Activated CD8-positive, alpha-beta memory T cell treated with anti-CD3 and anti-CD28 coated beads, Interleukin-2, amount 10 ng/mL, durations not matched to agents 7 days and 5 days (primary cell): ENCODE measurements around the gene SH3BP1. TPM values are rescaled to one million over a fixed set of nuclear protein-coding genes. Genes with fewer than 3 reads are reported as not detected.
"Not testable (repeated sequence)": the region's sequence is repeated elsewhere in the genome, so short reads cannot be mapped to it uniquely, and the experiment has no call there.

Experiments
- ATAC-seq: fragments of 150-1000 bp; cut with Tn5 transposase; one replicate; pipeline ENCODE4 v1.10.0; 2021; ENCODE audit warnings: moderate library complexity
- CTCF ChIA-PET: fragments of 350-600 bp; sonication (Branson Sonifier 250); formaldehyde crosslinking; loops from one replicate; lab custom pipeline; 2021; ENCODE audit warnings: antibody characterized with exemption; lab: Charles Lee
- DNase-seq: peaks from one replicate; pipeline ENCODE4 v3.0.0-alpha.2; 2020
- H3K27ac Mint-ChIP-seq: one replicate; pipeline ENCODE4 v1.8.0; 2021; ENCODE audit warnings: mild to moderate bottlenecking, mixed read lengths
- H3K27me3 Mint-ChIP-seq: one replicate; pipeline ENCODE4 v1.8.0; 2021; ENCODE audit warnings: mixed read lengths
- H3K36me3 Mint-ChIP-seq: one replicate; pipeline ENCODE4 v1.8.0; 2021; ENCODE audit warnings: mild to moderate bottlenecking, mixed read lengths
- H3K4me1 Mint-ChIP-seq: one replicate; pipeline ENCODE4 v1.8.0; 2021; ENCODE audit warnings: mixed read lengths
- H3K4me3 Mint-ChIP-seq: one replicate; pipeline ENCODE4 v1.8.0; 2021; ENCODE audit warnings: mild to moderate bottlenecking, moderate library complexity, mixed read lengths
- H3K9me3 Mint-ChIP-seq: one replicate; pipeline ENCODE4 v1.8.0; 2022; ENCODE audit warnings: low read depth, mixed read lengths
- total RNA-seq, 2 experiments: library from RNA; stranded (reverse); gene quantifications; one replicate each; pipeline ENCODE4 v1.2.3, GENCODE V29; 2021

The SH3BP1 gene
- 100 to 1,000 TPM; 231 to 275 TPM for total RNA-seq

GRCh38 chr22:37639070-37639760, at the start of gene SH3BP1:
Gene SH3BP1, plus strand, starts transcription at chr22:37639669. Its CDS starts 119 bp downstream, at chr22:37639788.
- CTCF ChIA-PET, result interaction anchor here (1.4 to 34.1 kb wide), 5 partner anchors 17 to 32 kb away, joined by 6 to 1064 read pairs (median 156); partner anchors contain the start of genes GGA1, LGALS1, NOL12 and PDXP
- ATAC-seq (peak; percentile 62), DNase-seq (peak; percentile 85)
- H3K36me3 Mint-ChIP-seq, result peaks cover 30% of the 10 kb centered on the region
- H3K4me1 Mint-ChIP-seq, result peaks cover 75% of the 10 kb centered on the region
- no peaks in the 10 kb centered on the region for H3K9me3 Mint-ChIP-seq
- no peaks in the 10 kb centered on the region for H3K27me3 Mint-ChIP-seq
- peak within 1 kb of the TSS; percentile 90 for H3K4me3 Mint-ChIP-seq
- H3K27ac Mint-ChIP-seq, result peak within 1 kb of the TSS; percentile 91

- H3K9me3 Mint-ChIP-seq, ATAC-seq, H3K27ac Mint-ChIP-seq, DNase-seq, H3K4me3 Mint-ChIP-seq, H3K27me3 Mint-ChIP-seq, H3K36me3 Mint-ChIP-seq: not testable (repeated sequence)
- CTCF ChIA-PET, result interaction anchor here (0.9 to 10.0 kb wide), 6 partner anchors 12 to 75 kb away, joined by 3 to 169 read pairs (median 34); partner anchors contain the start of gene GGA1
- peaks cover 15% of the 10 kb centered on the region for H3K4me1 Mint-ChIP-seq
Observed at GRCh38 chr22:37591081-37591480, 48.4 kb upstream of the SH3BP1 start.

- peaks cover 7% of the 10 kb centered on the region for H3K27me3 Mint-ChIP-seq
- CTCF ChIA-PET, result interaction anchor here (0.6 to 10.0 kb wide), 36 partner anchors 8 to 309 kb away, joined by 3 to 169 read pairs (median 6); partner anchors contain the start of genes CYTH4, GGA1, LGALS1 and LGALS2
- peak overlapping the region; percentile 66 for H3K4me3 Mint-ChIP-seq
- DNase-seq (no peak), ATAC-seq (no peak)
- H3K9me3 Mint-ChIP-seq, result no peaks in the 10 kb centered on the region
- no peaks in the 10 kb centered on the region for H3K36me3 Mint-ChIP-seq
- H3K27ac Mint-ChIP-seq, result peak overlapping the region; percentile 79
- H3K4me1 Mint-ChIP-seq, result peaks cover 15% of the 10 kb centered on the region
Observed at GRCh38 chr22:37591823-37592404, 47.6 kb upstream of the SH3BP1 start.

- H3K27me3 Mint-ChIP-seq, result no peaks in the 10 kb centered on the region
- no peak for DNase-seq
- H3K4me3 Mint-ChIP-seq, result no peak overlapping the region
- peaks cover 15% of the 10 kb centered on the region for H3K4me1 Mint-ChIP-seq
- no peak for ATAC-seq
- CTCF ChIA-PET, result interaction anchor here (1.2 to 10.0 kb wide), 6 partner anchors 10 to 52 kb away, joined by 3 to 169 read pairs (median 10); partner anchors contain the start of gene GGA1
- no peaks in the 10 kb centered on the region for H3K36me3 Mint-ChIP-seq
- no peak overlapping the region for H3K27ac Mint-ChIP-seq
- no peaks in the 10 kb centered on the region for H3K9me3 Mint-ChIP-seq
Observed at GRCh38 chr22:37594237-37594636, 45.2 kb upstream of the SH3BP1 start.

- no peak overlapping the region for H3K27ac Mint-ChIP-seq
- no peak for DNase-seq
- peaks cover 15% of the 10 kb centered on the region for H3K27me3 Mint-ChIP-seq
- no peaks in the 10 kb centered on the region for H3K9me3 Mint-ChIP-seq
- H3K4me3 Mint-ChIP-seq, result no peak overlapping the region
- ATAC-seq, result no peak
- no peaks in the 10 kb centered on the region for H3K36me3 Mint-ChIP-seq
- peaks cover 7% of the 10 kb centered on the region for H3K4me1 Mint-ChIP-seq
- CTCF ChIA-PET, result interaction anchor here (0.7 to 2.2 kb wide), 5 partner anchors 9 to 61 kb away, joined by 3 to 10 read pairs (median 5); partner anchors contain the start of genes GGA1 and LGALS2
Observed at GRCh38 chr22:37599153-37599552, 40.3 kb upstream of the SH3BP1 start.

GRCh38 chr22:37601203-37601539, 38.3 kb upstream of the SH3BP1 start:
- no peaks in the 10 kb centered on the region for H3K9me3 Mint-ChIP-seq
- CTCF ChIA-PET, result interaction anchor here (1.2 to 5.5 kb wide), 5 partner anchors 9 to 128 kb away, joined by 3 to 45 read pairs (median 3); no protein-coding TSS in a partner anchor
- peaks cover 15% of the 10 kb centered on the region for H3K27me3 Mint-ChIP-seq
- H3K4me1 Mint-ChIP-seq, result peaks cover 23% of the 10 kb centered on the region
- no peak overlapping the region for H3K4me3 Mint-ChIP-seq
- no peak overlapping the region for H3K27ac Mint-ChIP-seq
- DNase-seq (no peak), ATAC-seq (no peak)
- H3K36me3 Mint-ChIP-seq, result no peaks in the 10 kb centered on the region

- no peak overlapping the region for H3K4me3 Mint-ChIP-seq
- H3K9me3 Mint-ChIP-seq, result no peaks in the 10 kb centered on the region
- ATAC-seq, result no peak
- CTCF ChIA-PET, result interaction anchor here (1.1 to 5.5 kb wide), 5 partner anchors 10 to 129 kb away, joined by 3 to 45 read pairs (median 5); partner anchors contain the start of gene LGALS1
- H3K36me3 Mint-ChIP-seq, result no peaks in the 10 kb centered on the region
- no peak overlapping the region for H3K27ac Mint-ChIP-seq
- no peak for DNase-seq
- peaks cover 23% of the 10 kb centered on the region for H3K4me1 Mint-ChIP-seq
- H3K27me3 Mint-ChIP-seq, result peaks cover 15% of the 10 kb centered on the region
Observed at GRCh38 chr22:37601540-37602442, 37.7 kb upstream of the SH3BP1 start.

- not testable (repeated sequence) for ATAC-seq, H3K4me3 Mint-ChIP-seq, H3K36me3 Mint-ChIP-seq, H3K9me3 Mint-ChIP-seq, DNase-seq, H3K27ac Mint-ChIP-seq
- peaks cover 15% of the 10 kb centered on the region for H3K27me3 Mint-ChIP-seq
- H3K4me1 Mint-ChIP-seq, result peaks cover 32% of the 10 kb centered on the region
- CTCF ChIA-PET, result interaction anchor here (1.1 to 5.5 kb wide), 7 partner anchors 8 to 130 kb away, joined by 3 to 45 read pairs (median 5); partner anchors contain the start of gene LGALS1
Observed at GRCh38 chr22:37602546-37603277, 36.8 kb upstream of the SH3BP1 start.

GRCh38 chr22:37604074-37604473, 35.4 kb upstream of the SH3BP1 start:
- H3K27ac Mint-ChIP-seq, result no peak overlapping the region
- H3K36me3 Mint-ChIP-seq, result no peaks in the 10 kb centered on the region
- peaks cover 15% of the 10 kb centered on the region for H3K27me3 Mint-ChIP-seq
- H3K9me3 Mint-ChIP-seq, result no peaks in the 10 kb centered on the region
- H3K4me3 Mint-ChIP-seq, result no peak overlapping the region
- ATAC-seq (no peak), DNase-seq (no peak)
- peaks cover 38% of the 10 kb centered on the region for H3K4me1 Mint-ChIP-seq
- CTCF ChIA-PET, result interaction anchor here (0.5 to 7.0 kb wide), 12 partner anchors 10 to 336 kb away, joined by 3 to 156 read pairs (median 3); no protein-coding TSS in a partner anchor

- no peaks in the 10 kb centered on the region for H3K9me3 Mint-ChIP-seq
- H3K4me1 Mint-ChIP-seq, result peaks cover 44% of the 10 kb centered on the region
- CTCF ChIA-PET, result interaction anchor here (0.7 to 7.0 kb wide), 11 partner anchors 13 to 749 kb away, joined by 3 to 156 read pairs (median 5); no protein-coding TSS in a partner anchor
- H3K27ac Mint-ChIP-seq, result peak overlapping the region; percentile 79
- DNase-seq (peak; percentile 79), ATAC-seq (peak; percentile 12)
- peaks cover 15% of the 10 kb centered on the region for H3K27me3 Mint-ChIP-seq
- no peak overlapping the region for H3K4me3 Mint-ChIP-seq
- no peaks in the 10 kb centered on the region for H3K36me3 Mint-ChIP-seq
Observed at GRCh38 chr22:37604875-37605274, 34.6 kb upstream of the SH3BP1 start.

- H3K4me3 Mint-ChIP-seq, result peak overlapping the region; percentile 67
Observed at GRCh38 chr22:37607010-37607934, 32.2 kb upstream of the SH3BP1 start.

More at GRCh38 chr22:37607010-37607934, 32.2 kb upstream of the SH3BP1 start:
- CTCF ChIA-PET, result interaction anchor here (0.6 to 8.7 kb wide), 35 partner anchors 8 to 1091 kb away, joined by 3 to 156 read pairs (median 5); partner anchors contain the start of genes IFT27, LGALS1, MFNG and NOL12
- Mint-ChIP-seq H3K36me3 (peaks cover 1% of the 10 kb centered on the region), H3K9me3 (no peaks in the 10 kb centered on the region), H3K4me1 (peaks cover 53% of the 10 kb centered on the region), H3K27me3 (peaks cover 7% of the 10 kb centered on the region), H3K27ac (peak overlapping the region; percentile 94)
- DNase-seq, result peak; percentile 93
- ATAC-seq, result peak; percentile 34
